BJ (cell line): ENCODE measurements around the gene CRELD2. TPM values are rescaled to one million over a fixed set of nuclear protein-coding genes. Genes with fewer than 3 reads are reported as not detected.
A peak's percentile ranks its signal among the peaks of the same experiment; 100 is the strongest.

ENCODE experiments used
- CTCF ChIA-PET: fragments of 350-600 bp; formaldehyde crosslinking; extraction: SDS; loops from one replicate; lab custom pipeline; 2021; ENCODE audit warnings: antibody characterized with exemption, inconsistent platforms; lab: Yijun Ruan, JAX
- POLR2A ChIA-PET: fragments of 300-600 bp; sonication (Branson Sonifier 250); formaldehyde crosslinking; extraction: SDS; loops from one replicate; lab custom pipeline; 2021; ENCODE audit warnings: antibody characterized with exemption; lab: Charles Lee
- DNase-seq: peaks from one replicate; pipeline ENCODE4 v3.0.0-alpha.2; 2011; ENCODE audit warnings: low read depth
- H3K27me3 ChIP-seq: 2 replicates; pipeline ENCODE4 v1.6.0; 2011; ENCODE audit warnings: low read length; ENCODE audit not compliant: control insufficient read depth, insufficient read depth
- H3K36me3 ChIP-seq: 2 replicates; pipeline ENCODE4 v1.5.1; 2011; ENCODE audit warnings: low read length; ENCODE audit not compliant: control insufficient read depth, insufficient read depth
- H3K4me3 ChIP-seq: 2 replicates; pipeline ENCODE4 v1.5.1; 2011; ENCODE audit warnings: low read depth, mild to moderate bottlenecking, control low read depth, low read length
- polyA plus RNA-seq: library from polyadenylated mRNA; depleted of rRNA; stranded (reverse); fragments of >200 nt; gene quantifications from 2 replicates; pipeline ENCODE4 v1.2.3, GENCODE V29; 2011
- TF ChIP-seq, protein P1 (sequence below): IDR thresholded peaks from 2 replicates; pipeline ENCODE4 v1.5.1; 2011; ENCODE audit warnings: low read depth, mild to moderate bottlenecking, control low read depth, inconsistent platforms, low read length, moderate library complexity; ENCODE audit not compliant: insufficient read depth

CRELD2 gene
- polyA plus RNA-seq, 1 experiment: 54.1 TPM

DNA sequence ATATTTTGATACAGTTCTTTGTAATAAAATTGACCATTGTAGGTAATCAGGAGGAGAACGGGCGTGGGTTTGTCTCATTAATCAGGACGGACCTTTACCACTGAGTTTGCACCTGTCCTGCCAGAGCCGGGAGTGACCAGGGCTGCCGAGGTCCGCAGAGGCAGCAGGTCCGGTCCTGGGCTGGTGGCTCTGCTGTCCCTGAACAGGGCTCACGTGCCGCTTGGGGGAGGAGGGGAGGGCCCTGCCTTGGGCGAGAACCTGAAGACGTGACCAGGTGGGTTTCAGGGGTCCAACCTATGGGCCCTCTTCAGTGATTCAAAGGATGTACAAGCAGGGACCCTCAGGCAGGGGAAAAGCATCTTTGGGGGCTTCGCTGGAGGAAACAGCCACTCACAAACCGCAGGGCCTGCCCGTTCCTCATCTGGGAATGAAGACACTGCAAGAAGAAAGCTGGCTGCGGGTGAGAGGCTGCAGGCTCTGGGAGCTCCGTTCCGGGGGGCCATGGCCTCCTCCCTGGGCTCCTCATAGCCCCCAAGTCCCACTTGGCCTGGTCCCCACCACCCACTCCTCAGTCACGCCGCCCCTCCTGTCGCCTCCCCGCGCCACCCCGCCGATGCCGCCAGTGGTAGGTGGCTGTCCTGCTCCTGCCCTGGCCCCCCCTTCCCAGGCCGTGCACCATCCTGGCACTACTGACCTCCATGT, 9.2 kb downstream of the CRELD2 start:
- no peaks in the 10 kb centered on the region for H3K27me3 ChIP-seq
- POLR2A ChIA-PET: no interaction called here
- H3K36me3 ChIP-seq: peaks cover 1% of the 10 kb centered on the region; the same call in 1 of the 2 replicates
- TF ChIP-seq, protein P1, sequence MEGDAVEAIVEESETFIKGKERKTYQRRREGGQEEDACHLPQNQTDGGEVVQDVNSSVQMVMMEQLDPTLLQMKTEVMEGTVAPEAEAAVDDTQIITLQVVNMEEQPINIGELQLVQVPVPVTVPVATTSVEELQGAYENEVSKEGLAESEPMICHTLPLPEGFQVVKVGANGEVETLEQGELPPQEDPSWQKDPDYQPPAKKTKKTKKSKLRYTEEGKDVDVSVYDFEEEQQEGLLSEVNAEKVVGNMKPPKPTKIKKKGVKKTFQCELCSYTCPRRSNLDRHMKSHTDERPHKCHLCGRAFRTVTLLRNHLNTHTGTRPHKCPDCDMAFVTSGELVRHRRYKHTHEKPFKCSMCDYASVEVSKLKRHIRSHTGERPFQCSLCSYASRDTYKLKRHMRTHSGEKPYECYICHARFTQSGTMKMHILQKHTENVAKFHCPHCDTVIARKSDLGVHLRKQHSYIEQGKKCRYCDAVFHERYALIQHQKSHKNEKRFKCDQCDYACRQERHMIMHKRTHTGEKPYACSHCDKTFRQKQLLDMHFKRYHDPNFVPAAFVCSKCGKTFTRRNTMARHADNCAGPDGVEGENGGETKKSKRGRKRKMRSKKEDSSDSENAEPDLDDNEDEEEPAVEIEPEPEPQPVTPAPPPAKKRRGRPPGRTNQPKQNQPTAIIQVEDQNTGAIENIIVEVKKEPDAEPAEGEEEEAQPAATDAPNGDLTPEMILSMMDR: no peak
- no peak for DNase-seq
- CTCF ChIA-PET: interaction anchor here (0.6 to 2.3 kb wide), 3 partner anchors 103 to 291 kb away, joined by 3 to 14 read pairs (median 5); no protein-coding TSS in a partner anchor
- H3K4me3 ChIP-seq: no peak overlapping the region

DNA sequence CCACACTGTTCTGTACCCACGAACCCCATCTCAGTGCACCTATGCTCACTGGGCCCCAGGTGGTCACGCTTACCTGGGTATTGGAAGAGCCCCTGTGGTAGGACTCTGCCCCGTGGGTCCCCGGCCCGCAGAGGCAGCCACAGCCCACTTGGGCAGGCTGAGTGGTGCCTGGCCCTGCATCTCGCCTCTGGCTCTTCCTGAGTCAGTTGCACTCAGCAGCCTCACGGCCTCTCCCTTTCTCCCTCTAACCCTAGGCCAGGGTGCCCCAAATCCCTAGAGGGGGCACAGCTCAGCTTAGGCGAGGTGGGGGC, 9.7 kb downstream of the CRELD2 start:
- POLR2A ChIA-PET: no interaction called here
- no peak for DNase-seq
- Histone ChIP-seq H3K4me3 (no peak overlapping the region), H3K36me3 (peaks cover 1% of the 10 kb centered on the region; the same call in 1 of the 2 replicates), H3K27me3 (no peaks in the 10 kb centered on the region)
- CTCF ChIA-PET: interaction anchor here (0.6 to 2.3 kb wide), 3 partner anchors 102 to 290 kb away, joined by 3 to 14 read pairs (median 5); no protein-coding TSS in a partner anchor
- TF ChIP-seq, protein P1: no peak

- ChIA-PET CTCF (interaction anchor here (1.7 to 2.3 kb wide), 2 partner anchors 102 to 161 kb away, joined by 5 to 14 read pairs; no protein-coding TSS in a partner anchor), POLR2A (no interaction called here)
- Histone ChIP-seq H3K36me3 (peaks cover 1% of the 10 kb centered on the region; the same call in 1 of the 2 replicates), H3K27me3 (no peaks in the 10 kb centered on the region), H3K4me3 (no peak overlapping the region)
- TF ChIP-seq, protein P1: no peak
- DNase-seq: no peak
These were observed 10.2 kb downstream of the CRELD2 start for GRCh38 chr22:49928555-49929210.

GRCh38 chr22:49929211-49929979, 11.0 kb downstream of the CRELD2 start:
- Histone ChIP-seq H3K36me3 (no peaks in the 10 kb centered on the region; the same call in 1 of the 2 replicates), H3K4me3 (no peak overlapping the region), H3K27me3 (no peaks in the 10 kb centered on the region)
- CTCF ChIA-PET: interaction anchor here (0.7 to 5.0 kb wide), 13 partner anchors 10 to 569 kb away, joined by 3 to 103 read pairs (median 7); partner anchors contain the start of gene IL17REL
- DNase-seq: no peak
- TF ChIP-seq, protein P1: 0 out of 2 replicates have a peak, but pooled peaks have one; percentile 13
- POLR2A ChIA-PET: no interaction called here
